ENCODE measurements around the gene CDC73.

GRCh38 chr1:193111641-193112090 is 10.2 kb upstream of the CDC73 start:
- TF ChIP-seq ZNF592 (IDR thresholded peaks at IDR 0.05) = no peak
- no peak for TF ChIP-seq BCLAF1 (IDR thresholded peaks at IDR 0.05)
- no peak for TF ChIP-seq NFIC (IDR thresholded peaks at IDR 0.05; ENCODE audit: low read depth, low read length)
- no peak for TF ChIP-seq SPI1 (IDR thresholded peaks at IDR 0.05; ENCODE audit: borderline replicate concordance, insufficient read depth, low read depth, low read length)
- no peak for TF ChIP-seq MTA2 (IDR thresholded peaks at IDR 0.05; ENCODE audit: low read depth)
- TF ChIP-seq EZH2 (IDR thresholded peaks at IDR 0.05; ENCODE audit: borderline replicate concordance, control insufficient read depth, low read depth, low read length) = no peak
- TF ChIP-seq RB1 (IDR thresholded peaks at IDR 0.05; ENCODE audit: borderline replicate concordance) = no peak
- no peak for TF ChIP-seq CTCF (IDR thresholded peaks at IDR 0.05 in 2 of 3, conservative IDR thresholded peaks at IDR 0.05 in 1 of 3; ENCODE audit: control insufficient read depth in 2 of 3, extremely low read depth in 1 of 3, insufficient read depth in 1 of 3, low read depth in 3 of 3, low read length in 3 of 3)
- no peak for TF ChIP-seq BCL3 (IDR thresholded peaks at IDR 0.05; ENCODE audit: borderline replicate concordance, insufficient read depth, low read depth, low read length, poor library complexity, severe bottlenecking)
- no peak for TF ChIP-seq GABPA (IDR thresholded peaks at IDR 0.05; ENCODE audit: low read depth)
- TF ChIP-seq MYC (IDR thresholded peaks at IDR 0.05; ENCODE audit: insufficient read depth, insufficient read length, insufficient replicate concordance, low read length, severe bottlenecking) = no peak
- TF ChIP-seq SMC3 (IDR thresholded peaks at IDR 0.05; ENCODE audit: borderline replicate concordance, low read length) = no peak
- TF ChIP-seq POLR2A (IDR thresholded peaks at IDR 0.05; ENCODE audit: low read depth, low read length) = no peak
- no peak for TF ChIP-seq CEBPB (IDR thresholded peaks at IDR 0.05; ENCODE audit: borderline replicate concordance in 1 of 2, low read depth in 2 of 2, low read length in 2 of 2)
